ENCODE measurements around the gene HLA-G.

Gene HLA-G

DNA sequence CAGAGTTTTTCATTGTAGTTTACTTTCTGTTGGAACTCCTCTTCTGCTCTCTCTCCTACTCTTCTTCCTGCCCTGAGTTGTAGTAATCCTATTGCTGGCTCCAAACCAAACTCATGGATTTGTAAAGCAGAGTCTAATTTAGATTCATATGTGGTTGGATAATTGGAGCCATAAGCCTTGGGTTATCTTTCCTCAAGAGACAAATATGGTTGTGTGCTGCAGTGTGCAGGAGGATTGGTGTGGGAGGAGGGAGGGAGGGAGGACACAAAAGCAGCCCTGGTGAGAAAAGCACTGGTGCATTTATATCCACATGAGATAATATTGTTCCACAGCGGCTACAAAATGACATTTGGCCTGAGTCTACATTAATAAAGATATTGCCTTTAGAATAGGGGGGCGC is 4.2 kb downstream of the HLA-G start:
- H3K36me3 Mint-ChIP-seq (ENCODE audit: low read depth), result no peaks in the 10 kb centered on the region

GRCh38 chr6:29834564-29835436 is 7.2 kb downstream of the HLA-G start:
- peaks cover 5% of the 10 kb centered on the region for H3K4me1 Mint-ChIP-seq (ENCODE audit: low read depth)
- intact Hi-C loops (cut with micrococcal nuclease), result loop anchor here (1.0 kb wide), 2 partner anchors 96 to 129 kb away; no protein-coding TSS in a partner anchor
- no peak overlapping the region for H3K4me3 Mint-ChIP-seq
- H3K27me3 Mint-ChIP-seq, result peaks cover 77% of the 10 kb centered on the region
- no peaks in the 10 kb centered on the region for H3K36me3 Mint-ChIP-seq (ENCODE audit: low read depth)
- H3K27ac Mint-ChIP-seq, result no peak overlapping the region
- no peaks in the 10 kb centered on the region for H3K9me3 Mint-ChIP-seq

More for the DNA sequence above, 4.2 kb downstream of the HLA-G start:
- H3K4me1 Mint-ChIP-seq (ENCODE audit: low read depth), result peaks cover 14% of the 10 kb centered on the region
- H3K27me3 Mint-ChIP-seq, result peaks cover 82% of the 10 kb centered on the region
- H3K27ac Mint-ChIP-seq, result no peak overlapping the region
- no peak overlapping the region for H3K4me3 Mint-ChIP-seq
- intact Hi-C loops (cut with micrococcal nuclease), result no loop called here
- H3K9me3 Mint-ChIP-seq, result no peaks in the 10 kb centered on the region

- Mint-ChIP-seq H3K9me3 (no peaks in the 10 kb centered on the region), H3K27ac (no peak overlapping the region), H3K4me3 (no peak overlapping the region), H3K4me1 (ENCODE audit: low read depth) (peaks cover 4% of the 10 kb centered on the region), H3K36me3 (ENCODE audit: low read depth) (no peaks in the 10 kb centered on the region), H3K27me3 (peaks cover 72% of the 10 kb centered on the region)
- intact Hi-C loops (cut with micrococcal nuclease), result no loop called here
Measured at GRCh38 chr6:29839917-29840316, 12.3 kb downstream of the HLA-G start.

DNA sequence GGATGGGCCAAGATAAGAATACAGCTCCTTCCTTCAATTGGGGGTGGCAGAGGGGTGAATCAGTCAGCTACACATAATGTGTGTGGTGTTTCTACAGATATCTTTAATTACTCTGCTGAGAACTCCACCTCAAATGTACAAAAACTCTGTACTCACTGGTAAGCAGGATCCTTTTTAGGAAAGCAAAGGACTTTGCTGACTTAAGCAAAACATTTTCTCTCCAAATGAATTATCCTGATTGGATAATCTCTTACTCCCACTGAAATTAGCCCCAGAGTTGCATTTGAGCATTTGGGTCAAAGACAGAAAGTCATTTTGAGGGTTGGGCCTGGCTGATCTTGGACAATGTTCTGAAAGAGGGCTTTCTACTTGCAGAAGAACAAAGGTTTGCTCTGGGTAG is 13.4 kb downstream of the HLA-G start:
- Mint-ChIP-seq H3K36me3 (ENCODE audit: low read depth) (no peaks in the 10 kb centered on the region), H3K27me3 (peaks cover 75% of the 10 kb centered on the region)

DNA sequence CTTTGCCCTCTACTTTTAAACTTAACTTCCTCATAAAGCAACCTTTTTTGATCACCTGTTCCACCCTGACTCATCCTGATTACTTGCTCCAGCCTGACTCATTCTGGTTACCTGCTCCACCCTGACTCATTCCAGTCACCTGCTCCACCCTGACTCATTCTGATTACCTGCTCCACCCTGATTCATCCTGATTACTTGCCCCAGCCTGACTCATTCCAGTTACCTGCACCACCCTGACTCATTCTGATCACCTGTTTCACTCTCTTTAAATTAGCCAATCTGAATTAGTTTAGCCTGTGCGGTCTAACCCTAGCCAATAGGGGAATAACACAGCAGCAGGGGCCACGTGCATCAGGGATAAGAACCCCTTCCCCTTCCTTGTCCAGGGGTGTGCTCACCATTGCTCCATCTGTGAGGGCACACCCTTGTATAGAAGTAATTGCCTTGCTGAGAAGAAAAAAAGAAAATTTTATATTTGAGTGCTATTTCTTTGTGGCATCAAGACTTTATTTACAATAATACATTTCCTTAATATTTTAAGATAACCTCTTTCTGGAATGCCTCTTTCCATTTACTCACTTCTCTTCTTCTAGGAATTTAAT is 17.9 kb downstream of the HLA-G start:
- Mint-ChIP-seq H3K4me1 (ENCODE audit: low read depth) (peaks cover 9% of the 10 kb centered on the region), H3K4me3 (no peak overlapping the region), H3K36me3 (ENCODE audit: low read depth) (no peaks in the 10 kb centered on the region), H3K27me3 (peaks cover 75% of the 10 kb centered on the region), H3K9me3 (peaks cover 6% of the 10 kb centered on the region), H3K27ac (no peak overlapping the region)
- intact Hi-C loops (cut with micrococcal nuclease), result loop anchor here (5.0 kb wide), 1 partner anchor 327 kb away; no protein-coding TSS in a partner anchor

More for the DNA sequence above, 13.4 kb downstream of the HLA-G start:
- no peak overlapping the region for H3K27ac Mint-ChIP-seq
- intact Hi-C loops (cut with micrococcal nuclease), result no loop called here
- no peaks in the 10 kb centered on the region for H3K4me1 Mint-ChIP-seq (ENCODE audit: low read depth)
- no peak overlapping the region for H3K4me3 Mint-ChIP-seq
- peaks cover 6% of the 10 kb centered on the region for H3K9me3 Mint-ChIP-seq

DNA sequence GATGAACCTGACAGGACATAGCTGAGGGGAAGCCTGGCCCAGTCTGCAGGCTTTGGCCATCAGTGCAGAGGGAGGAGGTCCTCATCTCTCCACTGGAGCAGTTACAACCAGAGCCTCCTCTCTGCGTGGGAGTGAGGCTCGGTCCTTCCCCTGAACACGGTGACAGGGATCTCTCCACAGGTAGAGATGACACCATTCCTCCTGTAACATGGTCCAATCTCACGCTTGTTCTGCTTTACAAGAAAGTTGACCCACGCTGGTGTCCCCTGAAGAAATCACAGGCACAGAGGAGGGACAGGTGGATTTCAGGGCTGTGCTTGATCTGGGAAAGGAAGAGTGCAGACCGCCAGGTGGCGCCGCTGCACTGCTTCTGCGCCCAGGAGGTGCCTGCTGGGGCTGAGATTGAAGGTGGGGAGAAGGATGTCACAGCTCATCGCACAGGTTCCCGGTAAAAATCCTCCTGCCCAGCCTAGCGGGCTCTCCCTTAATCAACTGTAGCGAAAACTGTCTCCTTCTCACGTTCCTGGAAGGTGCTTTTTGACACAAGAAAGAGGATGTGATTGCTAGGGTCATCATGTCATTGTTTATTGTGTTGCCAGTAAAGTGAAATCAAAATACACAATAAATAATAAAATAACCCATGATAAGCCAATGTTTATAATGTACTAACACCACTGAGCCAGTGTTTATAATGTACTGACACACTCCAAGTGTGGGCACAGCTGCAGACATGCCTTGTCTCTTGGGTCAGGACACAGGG is 20.4 kb downstream of the HLA-G start:
- Mint-ChIP-seq H3K4me3 (no peak overlapping the region), H3K36me3 (ENCODE audit: low read depth) (no peaks in the 10 kb centered on the region), H3K4me1 (ENCODE audit: low read depth) (peaks cover 9% of the 10 kb centered on the region), H3K9me3 (peaks cover 6% of the 10 kb centered on the region), H3K27ac (no peak overlapping the region), H3K27me3 (peaks cover 81% of the 10 kb centered on the region)
- intact Hi-C loops (cut with micrococcal nuclease), result loop anchor here (1.0 to 5.0 kb wide), 2 partner anchors 165 to 324 kb away; no protein-coding TSS in a partner anchor

- Mint-ChIP-seq H3K4me1 (ENCODE audit: low read depth) (peaks cover 9% of the 10 kb centered on the region), H3K9me3 (peaks cover 6% of the 10 kb centered on the region), H3K27me3 (peaks cover 75% of the 10 kb centered on the region), H3K27ac (no peak overlapping the region), H3K36me3 (ENCODE audit: low read depth) (no peaks in the 10 kb centered on the region), H3K4me3 (no peak overlapping the region)
- intact Hi-C loops (cut with micrococcal nuclease), result no loop called here
Measured at GRCh38 chr6:29850011-29850553, 22.5 kb downstream of the HLA-G start.

DNA sequence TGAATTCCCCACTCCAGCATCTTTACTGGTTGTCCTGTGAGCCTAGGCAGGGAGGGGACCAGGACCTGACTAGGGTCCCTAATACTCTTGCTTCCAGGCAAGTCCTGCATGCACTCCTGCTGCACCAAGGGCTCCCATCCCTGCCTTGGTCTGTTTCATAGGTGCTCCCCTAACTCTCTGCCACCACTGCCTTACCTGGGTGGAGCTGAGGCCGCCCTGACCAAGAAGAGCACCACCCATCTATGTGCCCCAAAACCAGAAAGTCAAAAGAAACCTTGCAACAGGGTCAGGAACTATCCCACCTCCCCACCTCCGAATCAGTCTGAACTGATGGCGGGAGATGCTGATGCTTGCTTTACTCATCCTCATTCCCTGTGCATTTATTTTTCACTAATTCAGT is 23.6 kb downstream of the HLA-G start:
- Mint-ChIP-seq H3K27ac (no peak overlapping the region), H3K4me1 (ENCODE audit: low read depth) (peaks cover 9% of the 10 kb centered on the region), H3K9me3 (no peaks in the 10 kb centered on the region), H3K4me3 (no peak overlapping the region), H3K36me3 (ENCODE audit: low read depth) (no peaks in the 10 kb centered on the region), H3K27me3 (peaks cover 72% of the 10 kb centered on the region)
- intact Hi-C loops (cut with micrococcal nuclease), result no loop called here

GRCh38 chr6:29853245-29853644 is 25.6 kb downstream of the HLA-G start:
- peaks cover 76% of the 10 kb centered on the region for H3K27me3 Mint-ChIP-seq
- no peaks in the 10 kb centered on the region for H3K36me3 Mint-ChIP-seq (ENCODE audit: low read depth)

GRCh38 chr6:29858006-29858405 is 30.4 kb downstream of the HLA-G start:
- no peaks in the 10 kb centered on the region for H3K36me3 Mint-ChIP-seq (ENCODE audit: low read depth)
- no peak overlapping the region for H3K27ac Mint-ChIP-seq
- H3K4me3 Mint-ChIP-seq, result no peak overlapping the region
- H3K27me3 Mint-ChIP-seq, result peaks cover 65% of the 10 kb centered on the region
- intact Hi-C loops (cut with micrococcal nuclease), result no loop called here
- H3K9me3 Mint-ChIP-seq, result no peaks in the 10 kb centered on the region
- H3K4me1 Mint-ChIP-seq (ENCODE audit: low read depth), result no peaks in the 10 kb centered on the region

More at GRCh38 chr6:29853245-29853644, 25.6 kb downstream of the HLA-G start:
- H3K27ac Mint-ChIP-seq, result no peak overlapping the region
- intact Hi-C loops (cut with micrococcal nuclease), result no loop called here
- H3K4me1 Mint-ChIP-seq (ENCODE audit: low read depth), result peaks cover 9% of the 10 kb centered on the region
- H3K4me3 Mint-ChIP-seq, result no peak overlapping the region
- no peaks in the 10 kb centered on the region for H3K9me3 Mint-ChIP-seq

- intact Hi-C loops (cut with micrococcal nuclease), result no loop called here
- H3K4me1 Mint-ChIP-seq (ENCODE audit: low read depth), result no peaks in the 10 kb centered on the region
- H3K36me3 Mint-ChIP-seq (ENCODE audit: low read depth), result no peaks in the 10 kb centered on the region
- no peak overlapping the region for H3K27ac Mint-ChIP-seq
- peaks cover 79% of the 10 kb centered on the region for H3K27me3 Mint-ChIP-seq
- no peak overlapping the region for H3K4me3 Mint-ChIP-seq
- no peaks in the 10 kb centered on the region for H3K9me3 Mint-ChIP-seq
Measured at GRCh38 chr6:29861521-29862255, 34.1 kb downstream of the HLA-G start.

GRCh38 chr6:29864037-29864810 is 36.6 kb downstream of the HLA-G start:
- H3K36me3 Mint-ChIP-seq (ENCODE audit: low read depth), result no peaks in the 10 kb centered on the region
- H3K27ac Mint-ChIP-seq, result no peak overlapping the region
- no peaks in the 10 kb centered on the region for H3K9me3 Mint-ChIP-seq
- no peak overlapping the region for H3K4me3 Mint-ChIP-seq
- H3K4me1 Mint-ChIP-seq (ENCODE audit: low read depth), result no peaks in the 10 kb centered on the region
- intact Hi-C loops (cut with micrococcal nuclease), result no loop called here
- peaks cover 70% of the 10 kb centered on the region for H3K27me3 Mint-ChIP-seq

Data from dendritic cell treated with granulocyte-macrophage colony-stimulating factor and Interleukin-4, amounts not matched to agents 40 ng/mL and 50 ng/mL, for 4 days (primary cell).